GM19193 (cell line): ENCODE measurements around the gene MFNG.

Source experiments
- POLR2A ChIP-seq: IDR thresholded peaks from 4 replicates; pipeline ENCODE4 v1.6.1; 2011; ENCODE audit not compliant: insufficient read depth, insufficient read length; ENCODE audit errors: extremely low read depth

MFNG gene

DNA sequence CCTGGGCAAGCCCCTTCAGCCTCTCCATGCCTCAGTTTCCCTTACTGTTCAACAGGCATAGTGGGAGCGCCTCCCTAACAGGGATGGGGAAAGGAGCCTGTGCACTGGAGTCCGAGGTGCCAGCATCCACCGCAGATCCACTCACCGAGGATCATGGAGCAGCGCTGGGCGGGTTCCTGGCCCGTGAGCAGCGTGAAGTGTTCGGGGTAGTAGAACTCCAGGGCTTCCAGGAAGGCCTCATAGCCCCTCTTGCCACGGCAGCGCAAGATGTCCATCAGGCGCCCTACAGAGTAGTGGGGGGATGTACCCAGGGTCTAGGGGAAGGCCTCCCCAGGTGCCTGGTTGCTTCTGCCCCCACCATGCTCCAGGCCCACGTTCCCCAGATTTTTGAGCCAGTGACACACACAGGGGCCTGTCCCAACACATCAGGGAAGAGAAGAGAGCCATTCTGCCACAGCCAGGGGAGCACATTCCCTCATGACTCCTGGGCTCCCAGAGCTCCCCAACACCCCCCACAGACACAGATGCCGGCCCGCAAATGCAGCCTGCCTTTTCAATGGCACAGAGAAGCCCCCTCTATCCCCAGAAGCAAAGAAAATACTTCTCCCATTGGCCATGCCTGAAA lies 31.8 kb upstream of the MFNG start:
- TF ChIP-seq POLR2A: no peak

DNA sequence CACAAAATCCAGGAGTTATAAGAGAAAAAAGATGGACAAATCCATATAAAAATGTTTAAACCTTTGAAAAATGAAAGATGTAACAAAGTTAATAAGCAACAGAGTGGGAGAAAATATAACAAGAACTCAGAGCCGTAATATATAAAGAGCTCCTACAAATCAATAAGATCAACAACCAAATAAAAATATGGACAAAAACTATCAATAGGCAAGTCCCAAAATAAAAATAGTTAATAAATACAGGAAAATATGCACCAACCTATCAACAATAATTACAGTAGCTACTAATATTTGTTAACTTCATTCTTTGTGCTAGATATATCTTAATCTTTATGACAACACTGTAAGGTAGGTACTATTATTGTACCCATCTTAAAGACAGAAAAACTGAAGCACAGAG lies 30.3 kb upstream of the MFNG start:
- TF ChIP-seq POLR2A: no peak

DNA sequence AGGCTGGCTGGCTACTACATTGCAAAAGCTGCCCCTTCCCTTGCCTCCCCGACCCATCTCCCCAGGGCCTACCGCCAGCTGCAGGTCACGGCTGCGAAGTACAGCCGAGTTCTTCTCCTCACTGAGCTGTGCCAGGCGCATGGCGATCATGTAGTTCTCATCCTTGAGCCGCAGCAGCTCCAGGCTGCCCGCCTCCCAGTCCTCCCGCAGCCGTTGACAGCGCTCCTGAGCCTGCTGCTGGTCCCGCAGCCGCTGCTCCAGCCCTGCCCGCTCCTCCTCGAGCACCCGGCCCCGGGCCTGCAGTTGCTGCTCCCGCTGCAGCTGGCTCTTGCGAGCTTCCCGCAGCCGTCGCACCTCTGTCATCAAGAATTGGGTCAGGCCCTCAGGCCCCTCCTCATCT lies 29.7 kb upstream of the MFNG start:
- TF ChIP-seq POLR2A: no peak

DNA sequence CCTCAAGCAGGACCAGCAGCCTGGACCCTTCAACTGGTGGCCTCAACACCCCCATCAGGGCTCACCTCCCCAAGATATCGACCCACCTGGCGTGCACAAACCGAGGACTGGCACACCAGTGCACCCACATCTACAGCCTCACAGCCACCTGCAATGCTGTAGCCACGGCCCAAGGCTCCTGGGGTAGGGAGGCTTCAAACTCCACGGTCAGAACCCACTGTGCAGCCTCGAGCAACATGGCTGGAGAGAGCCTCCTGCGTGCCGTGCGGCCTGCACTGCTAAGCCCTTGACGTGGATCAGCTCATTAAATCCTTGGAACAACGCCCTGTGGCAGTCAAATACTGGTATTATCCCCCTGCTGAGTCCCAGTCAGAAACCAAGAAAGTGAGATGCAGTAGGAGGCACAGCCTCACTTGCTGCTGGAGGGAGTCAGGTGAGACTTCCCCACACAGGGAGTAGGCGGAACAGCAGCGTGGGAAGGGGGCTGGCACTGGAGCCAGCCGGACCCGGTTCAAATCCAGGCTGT lies 28.4 kb upstream of the MFNG start:
- TF ChIP-seq POLR2A: no peak

DNA sequence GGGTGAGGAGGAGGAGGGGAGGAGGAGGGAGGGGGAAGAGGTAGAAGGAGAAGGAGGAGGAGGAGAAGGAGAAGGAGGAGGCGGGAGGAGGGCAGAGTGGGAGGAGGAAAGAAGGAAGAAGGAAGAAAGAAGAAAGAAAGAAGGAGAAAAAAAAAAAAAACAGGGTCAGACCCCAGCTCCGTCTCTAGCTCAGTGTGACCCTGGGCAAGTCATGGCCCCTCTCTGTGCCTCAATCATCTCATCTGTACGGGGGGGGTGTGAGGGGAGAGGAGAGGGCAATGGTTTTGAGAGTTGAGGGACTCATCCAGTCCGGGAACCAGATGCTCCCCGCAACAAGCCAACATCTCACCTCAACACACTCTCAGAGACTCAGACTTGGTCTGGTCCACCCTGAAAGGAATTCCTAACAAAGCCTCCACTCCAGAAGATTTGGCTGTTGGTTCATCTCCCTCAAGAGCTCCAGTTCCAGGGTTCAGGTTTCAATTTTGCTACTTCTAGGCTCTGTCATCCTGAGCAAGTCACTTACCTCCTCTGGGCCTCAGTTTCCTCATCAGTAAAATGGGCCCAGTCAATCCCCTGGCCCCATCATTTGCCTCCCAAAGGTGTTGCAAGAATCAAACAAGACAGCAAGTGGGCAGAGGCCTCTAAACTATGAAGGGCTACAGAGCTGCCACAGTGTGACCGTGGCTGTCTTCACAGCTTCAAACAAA lies 25.4 kb upstream of the MFNG start:
- TF ChIP-seq POLR2A: no peak

DNA sequence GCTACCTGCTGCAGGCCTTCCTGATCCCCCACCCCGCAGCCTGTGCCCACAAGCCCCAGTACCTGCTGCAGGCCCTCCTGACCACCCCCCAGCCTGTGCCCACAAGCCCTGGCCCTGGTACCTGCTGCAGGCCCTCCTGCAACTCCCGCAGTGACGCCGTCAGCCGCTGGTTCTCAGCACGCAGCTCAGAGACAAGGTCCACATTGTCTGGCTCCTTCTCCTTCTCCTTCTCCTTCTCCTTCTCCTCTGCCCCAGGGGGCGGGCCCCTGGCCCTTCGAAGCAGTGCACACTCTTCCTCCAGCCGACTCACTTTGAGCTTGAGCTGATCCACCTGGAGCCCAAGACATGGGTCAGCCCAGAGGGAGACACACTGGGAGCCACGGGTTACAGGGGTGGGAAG lies 23.9 kb upstream of the MFNG start:
- no peak for TF ChIP-seq POLR2A

DNA sequence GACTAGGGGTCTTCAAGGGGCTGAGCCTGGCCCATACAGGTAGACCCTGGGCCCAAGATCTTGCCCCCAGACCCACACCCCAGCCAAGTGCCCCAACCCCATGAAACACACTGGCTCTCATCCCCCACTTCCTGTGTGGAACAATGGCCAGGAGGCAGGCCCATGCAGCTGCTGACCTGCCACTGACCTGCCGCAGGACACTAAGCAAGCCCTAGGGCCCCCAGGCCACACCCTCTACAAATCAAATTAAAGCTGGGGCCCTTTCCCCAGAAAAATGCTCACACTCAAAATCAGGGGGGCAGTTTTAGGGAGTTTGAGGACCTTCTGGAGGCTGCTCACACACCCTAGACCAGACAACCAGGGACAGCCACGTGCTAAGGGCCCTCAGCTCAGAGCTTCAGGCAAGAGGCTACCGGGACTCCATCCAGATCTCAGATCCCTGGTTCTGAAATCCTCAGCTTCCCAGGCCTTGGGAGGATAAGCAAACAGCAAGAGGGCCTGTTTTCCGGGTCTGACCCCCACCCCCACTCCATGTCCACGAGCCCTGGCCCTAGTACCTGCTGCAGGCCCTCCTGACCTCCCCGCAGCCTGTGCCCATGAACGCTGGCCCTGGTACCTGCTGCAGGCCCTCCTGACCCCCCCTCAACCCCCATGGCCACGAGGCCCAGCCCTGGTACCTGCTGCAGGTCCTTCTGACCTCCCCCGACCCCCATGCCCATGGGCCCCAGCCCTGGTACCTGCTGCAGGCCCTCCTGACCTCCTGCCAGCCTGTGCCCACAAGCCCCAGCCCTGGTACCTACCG lies 23.1 kb upstream of the MFNG start:
- TF ChIP-seq POLR2A: no peak

DNA sequence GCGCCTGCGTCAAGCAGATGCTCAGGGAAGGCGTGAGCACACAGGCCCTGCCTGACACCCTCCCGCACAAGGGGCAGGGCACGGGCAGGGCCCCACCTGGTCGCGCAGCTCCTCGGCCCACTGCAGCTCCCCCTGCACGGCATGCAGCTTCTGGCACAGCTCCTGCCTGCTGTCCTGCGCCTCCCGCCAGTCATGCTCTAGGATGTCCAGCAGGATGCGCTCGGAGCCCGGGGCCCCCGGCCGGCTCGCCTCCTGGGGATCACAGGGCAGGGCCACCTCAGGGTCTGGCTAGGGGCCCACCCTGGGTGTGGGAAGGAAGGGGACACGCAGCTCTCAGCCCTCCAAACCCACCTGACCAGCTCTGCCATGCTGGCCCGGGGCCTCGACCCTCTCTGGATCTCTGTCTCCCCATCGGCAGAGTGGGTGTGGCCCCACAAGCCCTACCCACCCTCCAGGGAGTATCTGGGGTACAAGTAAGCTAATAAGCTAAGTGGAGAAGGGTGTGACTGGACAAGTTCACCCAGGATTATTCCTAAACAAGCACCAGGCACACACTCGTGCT lies 22.3 kb upstream of the MFNG start:
- TF ChIP-seq POLR2A: no peak

DNA sequence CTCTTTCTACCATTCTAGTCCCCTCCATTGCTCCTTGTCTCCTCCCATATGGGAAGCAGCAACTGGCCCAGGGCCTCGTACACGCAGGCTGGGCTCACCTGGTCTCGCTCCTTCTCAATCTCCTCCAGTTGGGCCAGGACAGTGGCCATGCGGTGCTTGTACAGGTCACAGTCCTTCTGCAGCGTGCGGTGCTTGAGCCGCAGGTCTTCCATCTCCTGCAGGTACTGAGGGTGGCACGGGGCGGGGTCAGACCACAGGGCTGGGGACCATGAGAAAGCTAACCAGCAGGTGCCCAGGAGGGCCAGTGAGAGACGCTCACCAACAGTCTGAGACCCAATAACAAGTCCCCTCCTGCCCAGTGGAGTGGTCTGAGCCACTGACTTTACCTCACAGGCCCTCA lies 21.5 kb upstream of the MFNG start:
- no peak for TF ChIP-seq POLR2A

DNA sequence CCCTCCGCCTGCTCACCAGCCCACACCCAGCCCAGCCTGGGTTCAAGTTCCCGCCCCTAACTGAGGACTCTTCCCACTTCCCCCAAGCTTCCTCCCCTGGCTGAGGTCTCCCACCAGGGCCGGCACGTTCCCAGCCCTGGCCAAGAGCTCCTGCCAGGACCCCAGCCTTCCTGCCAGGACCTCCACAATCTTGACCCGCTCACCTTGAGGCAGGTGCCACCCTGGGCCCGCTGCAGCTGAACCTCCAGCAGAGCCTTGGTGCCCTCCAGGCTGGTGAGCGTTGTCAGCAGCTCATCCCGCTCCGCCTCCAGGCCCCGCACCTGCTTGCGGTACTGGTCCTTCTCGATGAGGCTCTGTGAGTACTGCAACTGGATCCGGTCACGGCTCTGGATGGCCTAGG lies 19.8 kb upstream of the MFNG start:
- no peak for TF ChIP-seq POLR2A

DNA sequence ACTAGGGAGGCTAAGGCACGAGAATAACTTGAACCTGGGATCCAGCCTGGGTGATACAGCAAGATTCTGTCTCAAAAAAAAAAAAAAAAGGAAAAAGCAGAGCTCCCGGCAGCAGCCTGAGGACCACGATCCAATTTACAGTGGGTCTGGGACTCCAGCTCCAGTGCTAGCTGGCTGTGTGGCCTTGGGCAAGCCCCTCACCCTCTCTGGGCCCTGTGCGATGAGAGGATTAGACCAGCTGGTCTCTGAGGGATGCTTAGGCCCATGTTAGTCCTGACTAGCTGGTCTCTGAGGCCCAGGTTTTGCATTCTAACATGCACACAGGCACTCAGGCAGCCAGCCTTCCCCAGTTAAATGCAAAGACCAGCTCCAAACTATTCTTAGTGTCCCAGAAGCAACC lies 19.4 kb upstream of the MFNG start:
- no peak for TF ChIP-seq POLR2A

DNA sequence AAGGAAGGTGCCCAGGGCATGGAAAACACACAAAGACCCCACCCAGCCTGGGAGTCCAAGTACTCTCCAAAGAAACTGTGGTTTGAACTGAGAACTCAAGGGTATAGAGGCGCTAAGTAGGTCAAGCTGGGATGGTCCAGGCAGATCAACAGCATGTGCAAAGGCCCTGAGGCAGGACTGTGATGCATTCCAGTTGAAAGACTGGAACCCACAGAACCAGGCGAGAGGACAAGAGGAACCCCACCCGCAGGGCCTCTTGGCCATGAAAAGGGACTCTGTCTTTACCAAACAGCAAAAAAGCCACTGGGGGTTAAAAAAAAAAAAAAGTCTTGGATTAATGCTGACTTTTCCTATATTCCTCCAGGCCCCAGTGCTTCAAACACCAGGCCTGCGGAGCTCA lies 18.8 kb upstream of the MFNG start:
- TF ChIP-seq POLR2A: no peak

DNA sequence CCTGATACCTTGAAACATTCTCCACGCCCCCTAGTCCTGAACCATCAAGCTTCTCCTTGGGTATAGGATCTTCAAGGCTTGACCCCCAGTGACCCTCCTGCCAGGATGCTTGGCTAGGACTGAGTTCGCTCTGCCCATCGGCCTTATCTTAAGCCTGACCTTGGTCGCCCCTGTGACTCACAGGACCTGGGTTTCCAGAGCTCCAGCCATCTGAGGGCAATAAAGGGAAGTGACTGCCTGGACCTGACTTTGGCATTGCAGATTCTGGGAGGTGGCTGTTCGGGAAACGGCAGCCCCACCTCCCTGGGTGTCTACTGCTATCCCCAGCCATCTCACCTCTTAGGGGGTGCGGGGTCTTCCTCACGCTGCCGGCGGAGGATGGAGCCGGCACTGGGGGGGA lies 17.7 kb upstream of the MFNG start:
- TF ChIP-seq POLR2A: no peak

DNA sequence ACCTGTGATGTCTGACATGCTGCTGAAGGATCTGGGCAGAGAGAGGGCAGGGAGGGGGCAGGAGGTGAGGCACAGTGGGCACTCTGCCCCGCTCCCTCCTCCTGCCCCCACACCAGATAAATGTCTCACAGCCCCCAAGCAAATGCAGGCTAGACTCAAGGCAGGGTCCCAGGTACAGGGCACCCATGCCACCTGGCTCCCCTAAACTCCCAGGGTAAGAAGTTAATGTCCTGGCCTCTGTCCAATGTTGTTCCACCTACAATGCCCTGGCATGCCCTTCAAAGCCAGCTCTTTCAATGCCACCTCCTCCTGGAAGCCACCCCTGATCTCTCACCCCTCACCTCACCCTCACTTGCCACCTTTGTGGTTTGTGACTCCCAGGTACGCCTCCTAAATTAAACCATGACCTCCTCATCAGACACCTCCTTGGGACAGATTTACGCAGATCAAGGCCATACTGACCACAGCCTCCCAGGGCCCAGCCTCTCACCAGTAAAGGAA lies 17.0 kb upstream of the MFNG start:
- no peak for TF ChIP-seq POLR2A
